Activated naive CD8-positive, alpha-beta T cell treated with anti-CD3 and anti-CD28 coated beads, Interleukin-2, amount 10 ng/mL, durations not matched to agents 7 days and 5 days (primary cell): Measurements from ENCODE around the gene MCM7. TPM values are rescaled to one million over a fixed set of nuclear protein-coding genes. Genes with fewer than 3 reads are reported as not detected.

ENCODE experiments used
- ATAC-seq: fragments of 150-1000 bp; cut with Tn5 transposase; one replicate; pipeline ENCODE4 v1.10.0; 2021; ENCODE audit warnings: low read depth, moderate library complexity
- POLR2A ChIA-PET: fragments of 350-600 bp; sonication (Branson Sonifier 250); formaldehyde crosslinking; loops from one replicate; lab custom pipeline; 2021; ENCODE audit warnings: antibody characterized with exemption; lab: Charles Lee
- DNase-seq: peaks from one replicate; pipeline ENCODE4 v3.0.0; 2021
- H3K27ac Mint-ChIP-seq: one replicate; pipeline ENCODE4 v1.8.0; 2022; ENCODE audit warnings: mild to moderate bottlenecking, mixed read lengths
- H3K27me3 Mint-ChIP-seq: one replicate; pipeline ENCODE4 v1.8.0; 2022; ENCODE audit warnings: mild to moderate bottlenecking, moderate library complexity, mixed read lengths
- H3K36me3 Mint-ChIP-seq: one replicate; pipeline ENCODE4 v1.8.0; 2021; ENCODE audit warnings: mild to moderate bottlenecking, mixed read lengths
- H3K4me1 Mint-ChIP-seq: one replicate; pipeline ENCODE4 v1.8.0; 2021; ENCODE audit warnings: mixed read lengths
- H3K4me3 Mint-ChIP-seq: one replicate; pipeline ENCODE4 v1.8.0; 2022; ENCODE audit warnings: mild to moderate bottlenecking, moderate library complexity, mixed read lengths
- H3K9me3 Mint-ChIP-seq: one replicate; pipeline ENCODE4 v1.8.0; 2021; ENCODE audit warnings: mixed read lengths
- microRNA-seq: library from miRNA; unstranded; fragments of <30 nt; microRNA quantifications from one replicate; pipeline ENCODE4 v1.2.0, GENCODE V29; 2022
- total RNA-seq, 2 experiments: library from RNA; stranded (reverse); gene quantifications; one replicate each; pipeline ENCODE4 v1.2.3, GENCODE V29; 2021

MCM7 gene
- total RNA-seq, 2 experiments from 2014 or later, result 278 to 307 TPM

DNA sequence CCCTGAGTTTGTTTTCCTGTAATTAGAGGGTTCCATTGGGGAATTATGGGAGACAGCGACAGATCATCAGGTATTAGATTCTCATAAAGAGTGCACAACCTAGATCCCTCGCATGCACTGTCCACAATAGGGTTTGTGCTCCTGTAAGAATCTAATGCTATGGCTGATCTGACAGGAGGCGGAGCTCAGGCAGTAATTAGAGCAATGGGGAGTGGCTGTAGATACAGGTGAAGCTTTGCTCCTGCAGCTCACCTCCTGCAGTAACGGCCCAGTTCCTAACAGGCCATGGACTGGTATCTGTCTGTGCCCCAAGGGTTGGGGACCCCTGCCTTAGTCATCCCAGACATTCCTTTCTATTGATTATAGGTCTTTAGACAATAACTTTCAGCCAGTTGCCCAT is 52.5 kb downstream of the MCM7 start:
- H3K4me1 Mint-ChIP-seq, result peaks cover 16% of the 10 kb centered on the region
- POLR2A ChIA-PET, result interaction anchor here (1.9 kb wide), 1 partner anchor 33 kb away, joined by 9 read pairs; the partner anchor contains the start of gene ZKSCAN1
- no peak for DNase-seq

DNA sequence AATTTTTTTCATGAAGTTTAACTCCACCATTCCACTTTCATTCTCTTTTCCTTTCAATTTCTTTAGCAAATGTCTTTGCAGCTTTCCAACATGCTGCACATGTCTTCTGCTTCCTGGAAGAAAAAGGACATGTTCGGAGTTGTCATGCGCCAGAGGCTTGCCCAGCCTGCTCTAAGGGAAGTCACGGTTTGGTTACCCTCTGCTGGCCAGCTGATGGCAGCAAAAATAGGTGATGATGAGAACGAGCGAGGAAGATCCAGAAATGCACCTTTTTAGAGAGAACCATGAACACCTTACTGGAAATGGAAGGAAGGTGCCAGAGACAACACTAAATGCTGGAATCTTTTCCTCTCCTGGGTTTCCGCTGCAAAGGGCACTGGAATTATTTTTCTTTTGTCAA is 56.5 kb downstream of the MCM7 start:
- POLR2A ChIA-PET, result no interaction called here
- H3K27ac Mint-ChIP-seq, result no peak overlapping the region

More for the DNA sequence above, 52.5 kb downstream of the MCM7 start:
- no peaks in the 10 kb centered on the region for H3K27me3 Mint-ChIP-seq
- H3K9me3 Mint-ChIP-seq, result no peaks in the 10 kb centered on the region
- H3K27ac Mint-ChIP-seq, result peak overlapping the region; percentile 54
- ATAC-seq, result no peak
- peak overlapping the region; percentile 51 for H3K4me3 Mint-ChIP-seq
- no peaks in the 10 kb centered on the region for H3K36me3 Mint-ChIP-seq

More for the DNA sequence above, 56.5 kb downstream of the MCM7 start:
- peak overlapping the region; percentile 16 for H3K4me3 Mint-ChIP-seq
- no peaks in the 10 kb centered on the region for H3K27me3 Mint-ChIP-seq
- peaks cover 4% of the 10 kb centered on the region for H3K36me3 Mint-ChIP-seq
- ATAC-seq, result no peak
- H3K4me1 Mint-ChIP-seq, result peaks cover 20% of the 10 kb centered on the region
- no peaks in the 10 kb centered on the region for H3K9me3 Mint-ChIP-seq
- no peak for DNase-seq

Small RNA genes lying within 50 kb of the gene (microRNA-seq; reads per million reads assigned to microRNA genes)
- gene MIR106B (11,385 reads per million, percentile 95 among the genes with 10 or more reads in this experiment), gene MIR25 (1,369 reads per million, percentile 81 among the genes with 10 or more reads in this experiment), gene MIR93 (8,385 reads per million, percentile 93 among the genes with 10 or more reads in this experiment)

Other genes starting within 250 kb of the MCM7 start
- gene OR2AE1, start 224.4 kb downstream of the MCM7 start, total RNA-seq, result under 1 TPM; 0.47 to 0.57 TPM
- gene TRIM4, start 181.9 kb downstream of the MCM7 start, total RNA-seq, result 10 to 100 TPM; 41.2 to 42.2 TPM
- not detected for gene GJC3, start 171.8 kb downstream of the MCM7 start, total RNA-seq
- gene AZGP1, start 125.4 kb downstream of the MCM7 start, total RNA-seq, result not detected
- gene ZKSCAN1, start 85.8 kb downstream of the MCM7 start, total RNA-seq, result 10 to 100 TPM; 85.5 to 88.8 TPM
- gene ZSCAN21, start 51.6 kb downstream of the MCM7 start, total RNA-seq, result 10 to 100 TPM in 1 of 2 experiments, 1 to 10 TPM in 1; 9.8 to 10.1 TPM
- gene ZNF3, start 19.7 kb downstream of the MCM7 start, total RNA-seq, result 10 to 100 TPM; 28.0 to 32.6 TPM
- gene COPS6, start 12.4 kb downstream of the MCM7 start, total RNA-seq, result 10 to 100 TPM; 72.4 to 76.7 TPM
- 10 to 100 TPM; 15.0 to 16.5 TPM for gene AP4M1, start 246 bp upstream of the MCM7 start, total RNA-seq
- 10 to 100 TPM; 63.7 to 65.9 TPM for gene TAF6, start 18.0 kb upstream of the MCM7 start, total RNA-seq
- 10 to 100 TPM; 52.4 to 58.3 TPM for gene CNPY4, start 18.2 kb upstream of the MCM7 start, total RNA-seq
- gene MBLAC1, start 25.6 kb upstream of the MCM7 start, total RNA-seq, result 1 to 10 TPM; 4.8 to 6.5 TPM
- gene LAMTOR4, start 47.5 kb upstream of the MCM7 start, total RNA-seq, result 100 to 1,000 TPM; 170 to 175 TPM
- gene TRAPPC14, start 57.3 kb upstream of the MCM7 start, total RNA-seq, result 10 to 100 TPM; 52.0 to 58.4 TPM
- gene GAL3ST4, start 67.2 kb upstream of the MCM7 start, total RNA-seq, result 1 to 10 TPM; 6.7 to 6.9 TPM
- 10 to 100 TPM; 12.6 to 13.0 TPM for gene GPC2, start 76.0 kb upstream of the MCM7 start, total RNA-seq
- gene STAG3, start 76.5 kb upstream of the MCM7 start, total RNA-seq, result 10 to 100 TPM; 31.1 to 38.8 TPM
- gene PVRIG, start 118.6 kb upstream of the MCM7 start, total RNA-seq, result 10 to 100 TPM; 86.1 to 86.2 TPM
- not detected for gene SPDYE3, start 206.3 kb upstream of the MCM7 start, total RNA-seq